Tibial nerve (tissue), 4 donors: ENCODE results near the gene TMBIM4. TPM values are rescaled to one million over a fixed set of nuclear protein-coding genes. Genes with fewer than 3 reads are reported as not detected.

Experiments
- DNase-seq, 2 donors: peaks; one replicate each; pipeline ENCODE4 v3.0.0-alpha.2; 2019; ENCODE audit warnings: low spot score in 2 of 2
- H3K27ac ChIP-seq, 4 donors: fragments of 200-600 bp; sonication (generic) in 3 of 4; one replicate each; pipeline ENCODE4 v1.5.1; 2017 to 2019; ENCODE audit warnings: mild to moderate bottlenecking in 1 of 4
- H3K27me3 ChIP-seq, 2 donors: fragments of 200-600 bp; sonication (generic) in 1 of 2; one replicate each; pipeline versions ENCODE4 v1.5.1 to v1.6.0; 2017 to 2019
- H3K36me3 ChIP-seq, 3 donors: fragments of 200-600 bp; sonication (generic); one replicate each; pipeline ENCODE4 v1.5.1; 2018 to 2019
- H3K4me1 ChIP-seq, 4 donors: fragments of 200-600 bp; sonication (generic) in 3 of 4; one replicate each; pipeline ENCODE4 v1.5.1; 2017 to 2019
- H3K4me3 ChIP-seq, 4 donors: fragments of 200-600 bp; sonication (generic) in 3 of 4; one replicate each; pipeline ENCODE4 v1.5.1; 2017 to 2019; ENCODE audit warnings: mild to moderate bottlenecking in 1 of 4, moderate library complexity in 1 of 4
- H3K9me3 ChIP-seq, 4 donors: fragments of 200-600 bp; sonication (generic) in 3 of 4; one replicate each; pipeline ENCODE4 v1.5.1; 2017 to 2019
- EP300 ChIP-seq, 2 donors: sonication (generic); formaldehyde crosslinking; IDR thresholded peaks; one replicate each; pipeline ENCODE4 v1.6.1; 2017; ENCODE audit warnings: antibody characterized with exemption in 2 of 2, mild to moderate bottlenecking in 1 of 2
- POLR2A ChIP-seq, 2 donors: fragments of 450-650 bp; IDR thresholded peaks; one replicate each; pipeline ENCODE4 v1.6.1; 2017; ENCODE audit warnings: antibody characterized with exemption in 2 of 2, mild to moderate bottlenecking in 2 of 2, moderate library complexity in 2 of 2
- WGBS, 2 donors: methylation state at CpG; one replicate each; pipeline ENCODE4 v1.1.5; 2018; 5-methylcytosine and 5-hydroxymethylcytosine counted together
- total RNA-seq, 4 donors: library from RNA; depleted of rRNA; stranded (reverse); fragments of >200 nt; gene quantifications; one replicate each; pipeline ENCODE4 v1.1.0, GENCODE V29; 2016
- TF ChIP-seq, protein P1 (sequence below), 5 experiments: fragments of 200-600 bp in 3 of 5; fragments of 450-650 bp in 2 of 5; sonication (generic) in 3 of 5; IDR thresholded peaks; one replicate each; pipeline ENCODE4 v1.5.1; 2016 to 2019; ENCODE audit warnings: antibody characterized with exemption in 5 of 5, mild to moderate bottlenecking in 3 of 5, moderate library complexity in 2 of 5

TMBIM4 gene
- total RNA-seq, 4 donors from 2014 or later, result 101 to 229 (median 199) TPM

DNA sequence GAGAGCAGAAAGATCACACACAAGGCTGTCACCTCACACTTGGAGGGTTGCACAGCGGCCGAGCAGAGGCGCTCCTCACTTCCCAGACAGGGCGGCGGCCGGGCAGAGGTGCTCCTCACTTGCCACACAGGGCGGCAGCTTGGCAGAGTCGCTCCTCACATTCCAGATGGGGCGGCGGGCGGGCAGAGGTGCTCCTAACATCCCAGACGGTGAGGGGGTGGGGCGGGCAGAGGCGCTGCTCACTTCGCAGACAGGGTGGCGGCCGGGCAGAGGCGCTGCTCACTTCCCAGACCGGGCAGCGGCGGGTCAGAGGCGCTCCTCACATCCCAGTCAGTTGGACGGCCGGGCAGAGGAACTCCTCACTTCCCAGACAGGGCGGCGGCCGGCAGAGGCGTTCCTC lies 9.1 kb downstream of the TMBIM4 start:
- H3K27me3 ChIP-seq, result no peaks in the 10 kb centered on the region
- WGBS, 2 donors, result 94 to 95% methylated on average over 28 of the region's 28 CpGs
- H3K4me1 ChIP-seq, result peaks cover 0 to 19% (median 0%) of the 10 kb centered on the region in 4 donors
- peaks cover 0 to 30% (median 0%) of the 10 kb centered on the region in 3 donors for H3K36me3 ChIP-seq
- TF ChIP-seq POLR2A (IDR thresholded peaks at IDR 0.05), result no peak
- no peak for TF ChIP-seq EP300 (IDR thresholded peaks at IDR 0.05)
- TF ChIP-seq, protein P1, sequence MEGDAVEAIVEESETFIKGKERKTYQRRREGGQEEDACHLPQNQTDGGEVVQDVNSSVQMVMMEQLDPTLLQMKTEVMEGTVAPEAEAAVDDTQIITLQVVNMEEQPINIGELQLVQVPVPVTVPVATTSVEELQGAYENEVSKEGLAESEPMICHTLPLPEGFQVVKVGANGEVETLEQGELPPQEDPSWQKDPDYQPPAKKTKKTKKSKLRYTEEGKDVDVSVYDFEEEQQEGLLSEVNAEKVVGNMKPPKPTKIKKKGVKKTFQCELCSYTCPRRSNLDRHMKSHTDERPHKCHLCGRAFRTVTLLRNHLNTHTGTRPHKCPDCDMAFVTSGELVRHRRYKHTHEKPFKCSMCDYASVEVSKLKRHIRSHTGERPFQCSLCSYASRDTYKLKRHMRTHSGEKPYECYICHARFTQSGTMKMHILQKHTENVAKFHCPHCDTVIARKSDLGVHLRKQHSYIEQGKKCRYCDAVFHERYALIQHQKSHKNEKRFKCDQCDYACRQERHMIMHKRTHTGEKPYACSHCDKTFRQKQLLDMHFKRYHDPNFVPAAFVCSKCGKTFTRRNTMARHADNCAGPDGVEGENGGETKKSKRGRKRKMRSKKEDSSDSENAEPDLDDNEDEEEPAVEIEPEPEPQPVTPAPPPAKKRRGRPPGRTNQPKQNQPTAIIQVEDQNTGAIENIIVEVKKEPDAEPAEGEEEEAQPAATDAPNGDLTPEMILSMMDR (IDR thresholded peaks at IDR 0.05), result no peak
- peaks cover 0 to 8% (median 0%) of the 10 kb centered on the region in 4 donors for H3K9me3 ChIP-seq
- H3K27ac ChIP-seq, result no peak overlapping the region
- no peak for DNase-seq
- no peak overlapping the region for H3K4me3 ChIP-seq

DNA sequence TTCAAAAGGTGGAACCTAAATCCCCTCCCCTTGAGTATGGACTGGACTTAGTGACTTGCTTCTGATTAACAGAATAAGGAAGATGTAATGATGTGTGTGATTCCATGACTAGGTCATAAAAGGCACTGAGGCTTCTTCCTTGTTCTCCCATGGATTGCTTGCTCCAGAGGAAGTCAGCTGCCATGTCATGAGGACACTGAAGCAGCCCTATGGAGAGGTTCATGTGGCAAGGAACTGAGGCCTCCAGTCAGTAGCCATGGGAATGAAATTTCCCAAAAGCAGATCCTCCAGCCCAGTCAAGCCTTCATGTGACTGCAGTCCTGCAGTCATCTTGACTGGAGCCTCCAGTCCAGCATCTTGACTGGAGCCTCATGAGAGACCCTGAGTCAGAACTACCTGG lies 10.7 kb downstream of the TMBIM4 start:
- Histone ChIP-seq H3K27ac (no peak overlapping the region), H3K4me1 (peaks cover 0 to 33% (median 3%) of the 10 kb centered on the region in 4 donors), H3K27me3 (no peaks in the 10 kb centered on the region), H3K36me3 (peaks cover 0 to 30% (median 0%) of the 10 kb centered on the region in 3 donors), H3K9me3 (no peaks in the 10 kb centered on the region), H3K4me3 (no peak overlapping the region)
- TF ChIP-seq POLR2A (IDR thresholded peaks at IDR 0.05), result no peak
- TF ChIP-seq, protein P1 (IDR thresholded peaks at IDR 0.05), result no peak
- no peak for TF ChIP-seq EP300 (IDR thresholded peaks at IDR 0.05)
- no peak for DNase-seq

DNA sequence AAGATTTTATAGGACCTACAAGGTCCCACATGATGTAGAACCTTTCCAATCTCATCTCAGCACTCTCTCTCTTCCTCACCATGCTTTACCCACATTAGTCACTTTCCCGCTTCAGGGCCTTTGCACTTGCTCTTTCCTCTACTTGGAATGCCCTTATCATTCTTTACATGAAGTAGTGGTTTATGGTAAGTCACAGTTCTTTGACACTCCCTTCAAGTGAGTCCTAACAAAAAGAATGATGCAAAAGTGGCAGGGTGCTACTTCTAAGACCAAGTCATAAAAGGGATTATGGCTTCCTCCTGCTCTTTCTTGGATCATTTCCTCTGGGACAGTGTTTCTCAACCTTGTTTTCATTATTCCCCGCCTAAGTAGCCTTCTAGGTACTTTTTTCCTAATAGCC lies 13.1 kb downstream of the TMBIM4 start:
- TF ChIP-seq POLR2A (IDR thresholded peaks at IDR 0.05) (no peak), EP300 (IDR thresholded peaks at IDR 0.05) (no peak)
- TF ChIP-seq, protein P1 (IDR thresholded peaks at IDR 0.05), result no peak
- Histone ChIP-seq H3K4me3 (no peak overlapping the region), H3K36me3 (peaks cover 0 to 30% (median 0%) of the 10 kb centered on the region in 3 donors), H3K9me3 (no peaks in the 10 kb centered on the region), H3K27me3 (no peaks in the 10 kb centered on the region), H3K27ac (peak overlapping the region in 1 of 4 donors; percentile 17), H3K4me1 (peaks cover 0 to 34% (median 7%) of the 10 kb centered on the region in 4 donors)
- 97 to 99% methylated on average over 2 of the region's 2 CpGs for WGBS, 2 donors
- DNase-seq, result no peak

DNA sequence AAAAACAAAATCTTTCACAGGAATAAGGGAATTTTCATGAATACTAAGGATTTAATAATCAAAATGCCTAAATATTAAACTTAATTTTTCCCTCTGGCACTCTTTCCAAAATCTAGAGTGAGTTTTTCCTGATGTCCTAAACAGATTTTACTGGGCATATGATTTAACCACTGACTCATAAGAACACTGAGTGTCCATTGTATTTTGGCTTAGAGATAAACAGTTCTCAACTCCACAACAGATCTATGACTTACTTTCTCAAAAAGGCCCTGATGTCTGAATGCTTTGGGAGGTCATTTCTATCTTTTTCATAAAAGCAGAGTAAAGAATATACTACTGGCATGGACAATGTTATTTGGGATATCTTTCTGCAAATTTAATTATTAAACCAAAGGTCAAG lies 15.0 kb downstream of the TMBIM4 start:
- no peak for DNase-seq
- TF ChIP-seq EP300 (IDR thresholded peaks at IDR 0.05) (no peak), POLR2A (IDR thresholded peaks at IDR 0.05) (no peak)
- TF ChIP-seq, protein P1 (IDR thresholded peaks at IDR 0.05), result no peak
- Histone ChIP-seq H3K27ac (peak overlapping the region in 3 of 4 donors; percentile 32 to 89 (median 76)), H3K4me1 (peaks cover 0 to 33% (median 7%) of the 10 kb centered on the region in 4 donors), H3K27me3 (no peaks in the 10 kb centered on the region), H3K36me3 (peaks cover 0 to 13% (median 0%) of the 10 kb centered on the region in 3 donors), H3K9me3 (no peaks in the 10 kb centered on the region), H3K4me3 (no peak overlapping the region)

DNA sequence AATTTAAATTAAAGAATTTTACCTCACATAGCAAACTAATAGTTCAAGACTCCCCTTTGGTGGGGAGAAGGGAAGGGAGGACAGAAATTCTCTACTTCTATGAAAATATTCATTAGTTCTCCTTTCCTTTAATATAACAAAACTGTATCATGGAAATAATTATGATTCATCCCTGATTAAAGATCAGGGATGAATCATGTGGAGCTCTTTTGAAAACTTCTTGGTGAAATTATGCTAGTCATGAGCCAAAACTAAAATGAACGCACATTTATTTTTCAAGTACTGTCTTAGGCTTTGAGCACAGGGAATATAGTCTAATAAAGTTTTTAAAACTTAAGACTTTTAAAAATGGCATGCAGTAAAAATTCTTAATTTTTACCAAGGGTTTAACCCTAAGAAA lies 17.1 kb downstream of the TMBIM4 start:
- WGBS, 2 donors, result 31 to 35% methylated on average over 1 of the region's 1 CpG
- H3K4me3 ChIP-seq, result no peak overlapping the region
- DNase-seq, result no peak
- peak overlapping the region in 2 of 4 donors; percentile 76 to 89 for H3K27ac ChIP-seq
- TF ChIP-seq, protein P1 (IDR thresholded peaks at IDR 0.05), result no peak
- TF ChIP-seq POLR2A (IDR thresholded peaks at IDR 0.05), result no peak
- TF ChIP-seq EP300 (IDR thresholded peaks at IDR 0.05), result no peak
- peaks cover 0 to 17% (median 0%) of the 10 kb centered on the region in 3 donors for H3K36me3 ChIP-seq
- H3K4me1 ChIP-seq, result peaks cover 0 to 33% (median 7%) of the 10 kb centered on the region in 4 donors
- no peaks in the 10 kb centered on the region for H3K9me3 ChIP-seq
- no peaks in the 10 kb centered on the region for H3K27me3 ChIP-seq
